MM.1S (cell line): ENCODE data around the gene CHST6.
"Not testable (repeated sequence)": the region's sequence is repeated elsewhere in the genome, so short reads cannot be mapped to it uniquely, and the experiment has no call there.

Experiments
- DNase-seq: peaks from one replicate; pipeline ENCODE4 v3.0.0-alpha.2; 2015
- H2AFZ ChIP-seq: fragments of 300-600 bp; sonication (generic); 2 replicates; pipeline ENCODE4 v1.6.0; 2016; ENCODE audit warnings: antibody characterized with exemption, low read length
- H3F3A ChIP-seq: fragments of 300-600 bp; sonication (generic); 2 replicates; pipeline ENCODE4 v1.6.1; 2016; ENCODE audit warnings: mild to moderate bottlenecking, antibody characterized with exemption, low read length, moderate library complexity, mixed read lengths; ENCODE audit not compliant: insufficient read depth
- H3K27ac ChIP-seq: fragments of 300-600 bp; sonication (generic); 2 replicates; pipeline ENCODE4 v1.5.1; 2016; ENCODE audit warnings: mild to moderate bottlenecking, low read length
- H3K27me3 ChIP-seq: fragments of 300-600 bp; sonication (generic); replicated peaks from 2 replicates; pipeline ENCODE4 v1.6.0; 2016; ENCODE audit warnings: low read length; ENCODE audit not compliant: insufficient read depth
- H3K36me3 ChIP-seq: fragments of 300-600 bp; sonication (generic); replicated peaks from 2 replicates; pipeline ENCODE4 v1.6.1; 2016; ENCODE audit warnings: mild to moderate bottlenecking, low read length, mixed read lengths; ENCODE audit not compliant: insufficient read depth
- H3K4me1 ChIP-seq: fragments of 300-600 bp; sonication (generic); 2 replicates; pipeline ENCODE4 v1.6.1; 2016; ENCODE audit warnings: low read length, mixed read lengths
- H3K4me2 ChIP-seq: fragments of 300-600 bp; sonication (generic); 2 replicates; pipeline ENCODE4 v1.6.0; 2016; ENCODE audit warnings: low read depth, low read length
- H3K4me3 ChIP-seq: fragments of 300-600 bp; sonication (generic); 2 replicates; pipeline ENCODE4 v1.5.1; 2016; ENCODE audit warnings: low read length, mixed read lengths
- H3K79me2 ChIP-seq: fragments of 300-600 bp; sonication (generic); 2 replicates; pipeline ENCODE4 v1.6.1; 2016; ENCODE audit warnings: mixed run types, low read length, mixed read lengths
- H3K9ac ChIP-seq: fragments of 300-600 bp; sonication (generic); 2 replicates; pipeline ENCODE4 v1.6.1; 2016; ENCODE audit warnings: low read length, mixed read lengths
- H3K9me2 ChIP-seq: fragments of 300-600 bp; sonication (generic); replicated peaks from 2 replicates; pipeline ENCODE4 v1.6.1; 2016; ENCODE audit warnings: mild to moderate bottlenecking, low read length, mixed read lengths; ENCODE audit not compliant: insufficient read depth
- H3K9me3 ChIP-seq: fragments of 300-600 bp; sonication (generic); replicated peaks from 2 replicates; pipeline ENCODE4 v1.6.1; 2016; ENCODE audit warnings: mild to moderate bottlenecking, low read length, mixed read lengths; ENCODE audit not compliant: insufficient read depth
- H4K20me1 ChIP-seq: fragments of 300-600 bp; sonication (generic); 2 replicates; pipeline ENCODE4 v1.6.1; 2016; ENCODE audit warnings: mild to moderate bottlenecking, low read length, moderate library complexity, mixed read lengths; ENCODE audit not compliant: insufficient read depth
- CTCF ChIP-seq: fragments of 300-600 bp; sonication (generic); IDR thresholded peaks from 2 replicates; pipeline ENCODE4 v1.5.1; 2016; ENCODE audit warnings: antibody characterized with exemption, low read length, mixed read lengths
- EZH2 ChIP-seq: fragments of 300-600 bp; sonication (generic); optimal IDR thresholded peaks from 2 replicates; pipeline ENCODE3; 2017; ENCODE audit warnings: low read depth, mild to moderate bottlenecking, antibody characterized with exemption, low read length, mixed read lengths
- EZH2phosphoT487 ChIP-seq: fragments of 300-600 bp; sonication (generic); IDR thresholded peaks from 2 replicates; pipeline ENCODE4 v1.6.1; 2018; ENCODE audit warnings: antibody characterized with exemption, low read length

The CHST6 gene

DNA sequence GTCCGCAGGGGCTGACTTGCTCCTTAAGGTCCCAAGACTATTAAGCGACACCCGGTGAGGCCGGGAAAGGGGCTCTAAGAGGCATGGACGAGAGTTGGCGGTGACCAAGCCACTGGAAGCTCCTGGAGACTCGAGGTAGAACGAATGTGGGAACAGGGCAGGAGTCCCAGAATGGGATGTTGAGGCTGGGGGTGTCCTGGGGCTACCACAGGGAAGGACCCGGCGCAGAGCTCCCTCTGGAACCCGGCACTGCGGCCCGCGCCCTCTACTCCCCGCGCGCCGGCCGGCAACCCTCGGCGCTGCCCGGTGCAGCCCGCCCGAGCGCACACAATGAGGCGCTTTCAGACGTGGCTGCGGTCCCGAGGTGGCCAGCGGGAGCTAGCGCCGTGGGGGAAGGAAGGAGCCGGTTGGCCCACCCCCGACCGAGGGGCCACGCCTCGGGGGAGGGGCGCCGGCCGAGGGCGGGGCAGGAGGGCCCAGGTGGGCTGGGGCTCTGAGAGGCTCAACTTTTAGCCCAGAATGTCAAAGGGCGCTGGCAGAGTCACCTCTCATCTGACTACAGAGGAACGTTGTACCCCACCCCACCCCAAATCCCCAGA lies at the start of gene CHST6:
CHST6 (minus strand) TSS at position 366 of the 599 bp plus-strand sequence. CDS start 15,613 bp downstream, outside the sequence.
- Histone ChIP-seq H3K36me3 (no peaks in the 10 kb centered on the region), H3K4me1 (no peaks in the 10 kb centered on the region), H3K27me3 (no peaks in the 10 kb centered on the region), H3K9ac (no peak within 1 kb of the TSS), H3F3A (no peaks in the 10 kb centered on the region), H3K4me2 (no peak within 1 kb of the TSS), H3K79me2 (no peaks in the 10 kb centered on the region), H3K9me2 (no peaks in the 10 kb centered on the region), H3K27ac (no peak within 1 kb of the TSS), H2AFZ (no peak within 1 kb of the TSS), H4K20me1 (no peaks in the 10 kb centered on the region), H3K4me3 (no peak within 1 kb of the TSS), H3K9me3 (no peaks in the 10 kb centered on the region)
- DNase-seq, result no peak
- no peak for TF ChIP-seq CTCF
- no peak for TF ChIP-seq EZH2phosphoT487
- TF ChIP-seq EZH2, result no peak

DNA sequence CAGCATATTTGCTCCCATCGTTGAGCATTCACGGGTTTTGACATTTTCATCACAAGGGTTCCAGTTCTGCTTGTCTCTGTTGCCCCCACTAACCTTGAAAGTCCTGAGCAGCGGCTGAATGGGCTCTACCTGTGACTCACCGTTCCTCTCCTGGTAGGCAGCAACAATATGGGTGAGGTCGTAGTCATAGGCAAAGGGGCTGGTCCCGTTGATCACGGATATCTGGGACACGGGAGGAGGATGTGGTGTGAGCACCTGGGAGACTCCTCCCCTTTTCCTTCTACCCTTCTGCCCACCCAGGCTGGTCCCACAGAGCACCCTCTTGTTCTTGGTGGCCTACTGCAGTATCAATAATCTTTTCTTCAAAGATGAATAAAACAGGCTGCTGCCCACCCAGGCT lies 47.2 kb upstream of the CHST6 start:
- not testable (repeated sequence) for DNase-seq, H3K79me2 ChIP-seq, H2AFZ ChIP-seq, H3K4me2 ChIP-seq, H3K27ac ChIP-seq, H3K4me3 ChIP-seq, H3K9me2 ChIP-seq, H3K36me3 ChIP-seq, H3K9ac ChIP-seq, H3F3A ChIP-seq, H3K4me1 ChIP-seq, H3K27me3 ChIP-seq, H4K20me1 ChIP-seq, H3K9me3 ChIP-seq

- H3K4me3 ChIP-seq, result no peak overlapping the region
- no peak overlapping the region for H3K4me2 ChIP-seq
- no peaks in the 10 kb centered on the region for H3F3A ChIP-seq
- no peaks in the 10 kb centered on the region for H3K9me3 ChIP-seq
- H3K27ac ChIP-seq, result no peak overlapping the region
- H3K4me1 ChIP-seq, result no peaks in the 10 kb centered on the region
- H2AFZ ChIP-seq, result no peak overlapping the region
- no peaks in the 10 kb centered on the region for H3K9me2 ChIP-seq
- no peak overlapping the region for H3K9ac ChIP-seq
- H3K36me3 ChIP-seq, result no peaks in the 10 kb centered on the region
- H3K79me2 ChIP-seq, result no peaks in the 10 kb centered on the region
- TF ChIP-seq CTCF (no peak), EZH2 (no peak), EZH2phosphoT487 (no peak)
- H4K20me1 ChIP-seq, result no peaks in the 10 kb centered on the region
- DNase-seq, result no peak
- no peaks in the 10 kb centered on the region for H3K27me3 ChIP-seq
Observed at GRCh38 chr16:75541236-75541635, 46.0 kb upstream of the CHST6 start.

DNA sequence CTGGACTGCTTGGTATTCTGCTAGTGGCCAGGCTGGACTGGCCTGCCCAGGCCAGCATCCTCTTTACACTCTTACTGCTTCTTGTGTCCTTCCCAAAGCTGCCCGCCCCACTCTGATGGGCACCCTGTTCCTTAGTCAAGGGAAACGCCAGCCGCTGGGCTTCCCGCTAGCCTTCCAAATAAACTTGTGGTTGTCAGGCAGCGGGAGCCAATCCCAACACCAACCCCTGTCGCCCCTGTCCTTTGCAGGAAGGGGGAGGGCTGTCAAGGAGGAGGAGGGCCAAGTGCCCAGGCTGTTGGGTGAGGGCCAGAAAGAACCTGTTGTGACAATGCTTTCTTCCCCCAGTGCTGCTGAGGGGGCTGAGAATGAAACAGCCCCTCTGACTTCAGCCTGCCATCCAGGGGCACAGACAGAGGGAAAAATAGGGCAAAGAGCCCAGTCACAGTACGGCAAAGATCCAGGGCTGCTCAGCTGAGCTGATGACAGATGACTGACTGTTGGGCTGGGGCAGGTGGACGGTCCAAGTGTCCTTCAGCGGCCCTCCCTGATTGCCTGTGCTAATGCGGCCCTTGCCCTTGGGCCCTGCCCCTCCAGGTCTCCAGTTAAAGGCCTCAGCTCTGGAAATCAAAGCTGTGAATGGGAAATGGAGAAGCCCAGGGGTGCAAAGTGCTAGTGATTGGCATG lies 43.8 kb upstream of the CHST6 start:
- not testable (repeated sequence) for H3K9me3 ChIP-seq, H3K36me3 ChIP-seq, H3K4me1 ChIP-seq

More for the DNA sequence above, 43.8 kb upstream of the CHST6 start:
- not testable (repeated sequence) for H4K20me1 ChIP-seq, H3K4me3 ChIP-seq, H3K9me2 ChIP-seq, H2AFZ ChIP-seq, DNase-seq, H3F3A ChIP-seq, H3K79me2 ChIP-seq, H3K27me3 ChIP-seq, H3K9ac ChIP-seq, H3K4me2 ChIP-seq, H3K27ac ChIP-seq
